ENCODE measurements around the gene CCDC15.
"Not testable (repeated sequence)": the region's sequence is repeated elsewhere in the genome, so short reads cannot be mapped to it uniquely, and the experiment has no call there.

The CCDC15 gene

DNA sequence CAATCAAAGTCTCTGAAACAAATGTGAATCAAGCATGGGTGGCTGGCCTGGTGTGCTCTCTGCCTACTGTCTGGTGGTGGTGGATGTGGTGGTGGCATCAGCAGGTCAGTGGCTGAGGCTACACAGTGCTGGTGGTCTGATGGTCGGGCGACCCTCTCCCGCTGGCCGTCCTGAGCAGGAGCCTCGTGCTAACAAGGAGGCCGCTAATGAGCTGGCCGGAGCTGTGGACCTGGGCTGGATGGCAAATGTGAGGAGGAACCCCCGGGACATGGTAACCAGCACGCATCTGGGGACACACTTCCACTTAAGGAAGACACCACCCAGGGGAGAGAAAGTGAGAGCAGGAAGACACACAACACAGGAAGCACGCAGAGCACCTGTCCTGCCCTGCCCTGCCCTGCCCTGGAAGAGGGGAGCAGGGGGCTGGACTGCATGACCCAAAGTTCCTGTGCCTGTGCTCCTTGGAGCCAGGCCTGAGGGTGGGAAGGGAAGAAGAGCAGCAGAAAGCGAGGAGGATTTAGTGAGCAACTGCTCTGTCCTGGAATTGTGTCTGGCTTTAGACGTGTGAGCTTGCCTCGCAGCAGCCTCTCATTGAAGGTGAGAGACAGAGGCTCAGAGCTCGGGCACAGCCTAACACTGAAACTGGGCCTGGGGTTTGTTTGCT, 132.8 kb downstream of the CCDC15 start:
- no peak overlapping the region for H3K4me2 ChIP-seq (ENCODE audit: low read depth, low read length, poor library complexity, severe bottlenecking)
- no peaks in the 10 kb centered on the region for H3K79me2 ChIP-seq (ENCODE audit: insufficient read depth, low read length)
- no peak overlapping the region for H3K4me3 ChIP-seq (ENCODE audit: low read length, poor library complexity, severe bottlenecking)
- no peaks in the 10 kb centered on the region for H3F3A ChIP-seq (ENCODE audit: low read depth)
- H3K36me3 ChIP-seq (ENCODE audit: insufficient read depth, low read length): no peaks in the 10 kb centered on the region
- no peaks in the 10 kb centered on the region for H3K4me1 ChIP-seq (ENCODE audit: insufficient read depth, low read length, poor library complexity, severe bottlenecking)
- H3K27me3 ChIP-seq (ENCODE audit: insufficient read depth, low read length, poor library complexity, severe bottlenecking): no peaks in the 10 kb centered on the region
- no peaks in the 10 kb centered on the region for H3K9me3 ChIP-seq (ENCODE audit: insufficient read depth, low read depth, low read length)
- TF ChIP-seq, protein P1, sequence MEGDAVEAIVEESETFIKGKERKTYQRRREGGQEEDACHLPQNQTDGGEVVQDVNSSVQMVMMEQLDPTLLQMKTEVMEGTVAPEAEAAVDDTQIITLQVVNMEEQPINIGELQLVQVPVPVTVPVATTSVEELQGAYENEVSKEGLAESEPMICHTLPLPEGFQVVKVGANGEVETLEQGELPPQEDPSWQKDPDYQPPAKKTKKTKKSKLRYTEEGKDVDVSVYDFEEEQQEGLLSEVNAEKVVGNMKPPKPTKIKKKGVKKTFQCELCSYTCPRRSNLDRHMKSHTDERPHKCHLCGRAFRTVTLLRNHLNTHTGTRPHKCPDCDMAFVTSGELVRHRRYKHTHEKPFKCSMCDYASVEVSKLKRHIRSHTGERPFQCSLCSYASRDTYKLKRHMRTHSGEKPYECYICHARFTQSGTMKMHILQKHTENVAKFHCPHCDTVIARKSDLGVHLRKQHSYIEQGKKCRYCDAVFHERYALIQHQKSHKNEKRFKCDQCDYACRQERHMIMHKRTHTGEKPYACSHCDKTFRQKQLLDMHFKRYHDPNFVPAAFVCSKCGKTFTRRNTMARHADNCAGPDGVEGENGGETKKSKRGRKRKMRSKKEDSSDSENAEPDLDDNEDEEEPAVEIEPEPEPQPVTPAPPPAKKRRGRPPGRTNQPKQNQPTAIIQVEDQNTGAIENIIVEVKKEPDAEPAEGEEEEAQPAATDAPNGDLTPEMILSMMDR (conservative IDR thresholded peaks at IDR 0.05; ENCODE audit: low read length): no peak
- TF ChIP-seq EZH2phosphoT487 (IDR thresholded peaks at IDR 0.05; ENCODE audit: borderline replicate concordance): no peak
- H4K20me1 ChIP-seq (ENCODE audit: insufficient read depth, low read length, poor library complexity, severe bottlenecking): no peaks in the 10 kb centered on the region
- H2AFZ ChIP-seq (ENCODE audit: low read length): no peak overlapping the region
- no peaks in the 10 kb centered on the region for H3K9me2 ChIP-seq (replicated peaks; ENCODE audit: low read depth, low read length)
- no peak overlapping the region for H3K9ac ChIP-seq (ENCODE audit: low read depth, low read length, poor library complexity, severe bottlenecking)

DNA sequence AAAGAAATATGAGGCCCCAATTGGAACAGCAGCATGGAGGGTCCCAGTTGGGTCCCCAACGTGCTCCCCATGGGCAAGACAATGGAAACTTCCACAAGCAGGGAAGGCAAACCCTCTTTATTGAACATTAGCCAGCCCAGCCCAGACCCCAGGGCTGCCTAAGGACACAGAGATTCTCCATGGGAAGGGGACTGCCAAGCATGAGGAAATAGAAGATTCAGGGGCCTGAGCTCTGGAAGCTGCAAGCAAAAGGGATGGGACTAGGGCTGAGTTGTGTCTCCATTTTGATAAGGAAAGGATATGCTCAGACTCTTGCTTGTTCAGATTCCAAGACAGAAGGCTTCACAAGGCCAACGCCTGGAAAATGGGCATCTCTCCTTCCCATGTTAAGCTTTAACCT, 134.1 kb downstream of the CCDC15 start:
- no peaks in the 10 kb centered on the region for H4K20me1 ChIP-seq (ENCODE audit: insufficient read depth, low read length, poor library complexity, severe bottlenecking)
- H3K4me1 ChIP-seq (ENCODE audit: insufficient read depth, low read length, poor library complexity, severe bottlenecking): no peaks in the 10 kb centered on the region
- no peaks in the 10 kb centered on the region for H3K36me3 ChIP-seq (ENCODE audit: insufficient read depth, low read length)
- TF ChIP-seq, protein P1 (conservative IDR thresholded peaks at IDR 0.05; ENCODE audit: low read length): no peak
- no peak for TF ChIP-seq EZH2phosphoT487 (IDR thresholded peaks at IDR 0.05; ENCODE audit: borderline replicate concordance)
- no peaks in the 10 kb centered on the region for H3K9me2 ChIP-seq (replicated peaks; ENCODE audit: low read depth, low read length)
- H3K9ac ChIP-seq (ENCODE audit: low read depth, low read length, poor library complexity, severe bottlenecking): no peak overlapping the region
- H3K9me3 ChIP-seq (ENCODE audit: insufficient read depth, low read depth, low read length): no peaks in the 10 kb centered on the region
- H2AFZ ChIP-seq (ENCODE audit: low read length): no peak overlapping the region
- H3K4me2 ChIP-seq (ENCODE audit: low read depth, low read length, poor library complexity, severe bottlenecking): no peak overlapping the region
- no peaks in the 10 kb centered on the region for H3K27me3 ChIP-seq (ENCODE audit: insufficient read depth, low read length, poor library complexity, severe bottlenecking)
- H3K4me3 ChIP-seq (ENCODE audit: low read length, poor library complexity, severe bottlenecking): no peak overlapping the region
- H3K79me2 ChIP-seq (ENCODE audit: insufficient read depth, low read length): no peaks in the 10 kb centered on the region
- H3F3A ChIP-seq (ENCODE audit: low read depth): no peaks in the 10 kb centered on the region

DNA sequence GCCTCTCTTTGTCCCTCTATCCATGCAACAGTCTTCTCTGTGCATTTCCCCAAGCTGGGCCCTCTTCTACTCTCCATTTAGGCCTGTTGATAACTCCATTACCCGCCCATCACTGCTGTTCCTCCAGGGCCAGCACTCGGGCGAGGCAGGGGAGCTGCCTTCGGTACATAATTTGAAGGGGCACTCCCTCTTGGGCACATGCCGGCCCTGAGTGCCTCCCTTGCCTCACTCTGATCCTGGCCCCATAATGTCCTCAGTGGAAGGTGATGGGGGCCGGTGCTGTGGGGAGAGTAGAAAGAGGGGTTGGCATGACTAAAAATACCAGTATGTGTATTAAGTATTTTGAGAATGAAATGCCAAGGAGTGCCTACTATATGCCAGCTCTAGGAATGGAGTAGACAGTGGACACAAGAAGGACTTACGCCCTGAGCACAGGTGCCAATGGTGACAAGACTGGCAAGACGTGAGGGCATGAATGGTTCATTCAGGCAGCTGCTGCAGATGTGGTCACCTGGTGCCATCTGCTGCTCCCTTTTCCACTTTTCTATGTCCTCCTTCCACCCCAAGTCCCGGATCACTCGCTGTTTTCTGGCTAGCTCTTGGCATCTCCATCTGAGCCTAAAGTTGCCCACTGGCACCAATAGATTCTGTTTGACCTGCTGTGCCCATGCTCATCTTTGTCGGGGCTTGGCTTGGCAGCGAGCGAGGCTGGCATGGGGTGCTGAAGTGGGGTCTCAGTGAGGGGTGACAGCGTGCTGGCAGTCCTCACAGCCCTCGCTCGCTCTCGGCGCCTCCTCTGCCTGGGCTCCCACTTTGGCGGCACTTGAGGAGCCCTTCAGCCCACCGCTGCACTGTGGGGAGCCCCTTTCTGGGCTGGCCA, 134.8 kb downstream of the CCDC15 start:
- Histone ChIP-seq H3K4me1 (ENCODE audit: insufficient read depth, low read length, poor library complexity, severe bottlenecking) (no peaks in the 10 kb centered on the region), H3K9me3 (ENCODE audit: insufficient read depth, low read depth, low read length) (no peaks in the 10 kb centered on the region), H3K4me2 (ENCODE audit: low read depth, low read length, poor library complexity, severe bottlenecking) (no peak overlapping the region), H3K36me3 (ENCODE audit: insufficient read depth, low read length) (no peaks in the 10 kb centered on the region), H2AFZ (ENCODE audit: low read length) (no peak overlapping the region), H3K9me2 (replicated peaks; ENCODE audit: low read depth, low read length) (no peaks in the 10 kb centered on the region), H3K4me3 (ENCODE audit: low read length, poor library complexity, severe bottlenecking) (no peak overlapping the region), H3K9ac (ENCODE audit: low read depth, low read length, poor library complexity, severe bottlenecking) (no peak overlapping the region), H3F3A (ENCODE audit: low read depth) (no peaks in the 10 kb centered on the region), H4K20me1 (ENCODE audit: insufficient read depth, low read length, poor library complexity, severe bottlenecking) (no peaks in the 10 kb centered on the region), H3K27me3 (ENCODE audit: insufficient read depth, low read length, poor library complexity, severe bottlenecking) (no peaks in the 10 kb centered on the region), H3K79me2 (ENCODE audit: insufficient read depth, low read length) (no peaks in the 10 kb centered on the region)
- TF ChIP-seq EZH2phosphoT487 (IDR thresholded peaks at IDR 0.05; ENCODE audit: borderline replicate concordance): no peak
- TF ChIP-seq, protein P1 (conservative IDR thresholded peaks at IDR 0.05; ENCODE audit: low read length): no peak

DNA sequence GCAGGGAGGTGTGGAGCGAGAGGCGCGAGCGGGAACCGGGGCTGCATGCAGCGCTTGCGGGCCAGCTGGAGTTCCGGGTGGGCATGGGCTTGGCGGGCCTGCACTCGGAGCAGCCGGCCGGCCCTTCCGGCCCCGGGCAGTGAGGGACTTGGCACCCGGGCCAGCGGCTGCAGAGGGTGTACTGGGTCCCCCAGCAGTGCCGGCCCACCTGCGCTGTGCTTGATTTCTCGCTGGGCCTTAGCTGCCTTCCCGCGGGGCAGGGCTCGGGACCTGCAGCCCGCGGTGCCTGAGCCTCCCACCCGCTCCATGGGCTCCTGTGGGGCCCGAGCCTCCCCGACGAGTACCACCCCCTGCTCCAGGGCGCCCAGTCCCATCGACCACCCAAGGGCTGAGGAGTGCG, 135.5 kb downstream of the CCDC15 start:
- H3F3A ChIP-seq (ENCODE audit: low read depth); H3K27me3 ChIP-seq (ENCODE audit: insufficient read depth, low read length, poor library complexity, severe bottlenecking); H2AFZ ChIP-seq (ENCODE audit: low read length); H3K9me3 ChIP-seq (ENCODE audit: insufficient read depth, low read depth, low read length); H3K36me3 ChIP-seq (ENCODE audit: insufficient read depth, low read length); H3K9ac ChIP-seq (ENCODE audit: low read depth, low read length, poor library complexity, severe bottlenecking); H3K9me2 ChIP-seq (replicated peaks; ENCODE audit: low read depth, low read length); H4K20me1 ChIP-seq (ENCODE audit: insufficient read depth, low read length, poor library complexity, severe bottlenecking); H3K4me2 ChIP-seq (ENCODE audit: low read depth, low read length, poor library complexity, severe bottlenecking); H3K4me1 ChIP-seq (ENCODE audit: insufficient read depth, low read length, poor library complexity, severe bottlenecking); H3K79me2 ChIP-seq (ENCODE audit: insufficient read depth, low read length); H3K4me3 ChIP-seq (ENCODE audit: low read length, poor library complexity, severe bottlenecking): not testable (repeated sequence)

DNA sequence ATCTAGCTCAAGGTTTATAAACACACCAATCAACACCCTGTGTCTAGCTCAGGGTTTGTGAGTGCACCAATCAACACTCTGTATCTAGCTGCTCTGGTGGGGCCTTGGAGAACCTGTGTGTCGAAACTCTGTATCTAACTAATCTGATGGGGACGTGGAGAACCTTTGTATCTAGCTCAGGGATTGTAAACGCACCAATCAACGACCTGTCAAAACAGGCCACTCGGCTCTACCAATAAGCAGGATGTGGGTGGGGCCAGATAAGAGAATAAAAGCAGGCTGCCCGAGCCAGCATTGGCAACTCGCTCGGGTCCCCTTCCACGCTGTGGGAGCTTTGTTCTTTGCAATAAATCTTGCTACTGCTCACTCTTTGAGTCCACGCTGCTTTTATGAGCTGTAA, 136.1 kb downstream of the CCDC15 start:
- H3K9ac ChIP-seq (ENCODE audit: low read depth, low read length, poor library complexity, severe bottlenecking); H3K9me3 ChIP-seq (ENCODE audit: insufficient read depth, low read depth, low read length); H3K9me2 ChIP-seq (replicated peaks; ENCODE audit: low read depth, low read length); H3K27me3 ChIP-seq (ENCODE audit: insufficient read depth, low read length, poor library complexity, severe bottlenecking); H3K4me3 ChIP-seq (ENCODE audit: low read length, poor library complexity, severe bottlenecking); H3K36me3 ChIP-seq (ENCODE audit: insufficient read depth, low read length); H2AFZ ChIP-seq (ENCODE audit: low read length); H3K79me2 ChIP-seq (ENCODE audit: insufficient read depth, low read length); H3F3A ChIP-seq (ENCODE audit: low read depth); H4K20me1 ChIP-seq (ENCODE audit: insufficient read depth, low read length, poor library complexity, severe bottlenecking); H3K4me1 ChIP-seq (ENCODE audit: insufficient read depth, low read length, poor library complexity, severe bottlenecking); H3K4me2 ChIP-seq (ENCODE audit: low read depth, low read length, poor library complexity, severe bottlenecking): not testable (repeated sequence)

All from Loucy (cell line).